GM12878 (cell line): Measurements from ENCODE around the gene ASRGL1. TPM values are rescaled to one million over a fixed set of nuclear protein-coding genes. Genes with fewer than 3 reads are reported as not detected.

ENCODE experiments used
- ATAC-seq: fragments of 200-7000 bp; cut with Tn5 transposase; 3 replicates; pipeline ENCODE4 v1.9.1; 2020; ENCODE audit warnings: mild to moderate bottlenecking, moderate library complexity
- BruUV-seq: library from RNA; stranded (reverse); fragments of 400-500 nt; replicated peaks from 2 replicates; lab custom pipeline; 2021; lab: Mats Ljungman, UMichigan
- CTCF ChIA-PET: fragments of 300-600 bp; sonication (Branson Sonifier 250); formaldehyde crosslinking; extraction: SDS; loops from one replicate; lab custom pipeline; 2021; ENCODE audit warnings: inconsistent platforms; lab: Yijun Ruan, JAX
- POLR2A ChIA-PET: fragments of 350-600 bp; formaldehyde crosslinking; extraction: SDS; loops from one replicate; lab custom pipeline; 2021; ENCODE audit warnings: inconsistent platforms; lab: Charles Lee
- RAD21 ChIA-PET: fragments of 300-600 bp; sonication (Branson Sonifier 250); formaldehyde crosslinking; loops from one replicate; lab custom pipeline; 2023; ENCODE audit warnings: antibody characterized with exemption; ENCODE audit not compliant: unreplicated experiment; lab: Charles Lee
- SMC1A ChIA-PET: fragments of 300-600 bp; sonication (Branson Sonifier 250); formaldehyde crosslinking; loops from one replicate; lab custom pipeline; 2023; ENCODE audit not compliant: unreplicated experiment, uncharacterized antibody; lab: Charles Lee
- DNase-seq: peaks from one replicate; pipeline ENCODE4 v3.0.0-alpha.2; 2011; ENCODE audit warnings: low read depth, low spot score
- FAIRE-seq: peaks from 3 replicates; lab custom pipeline; 2011; peaks lifted over from hg19 to GRCh38; lab: Jason Lieb, UNC
- H2AFZ ChIP-seq: 2 replicates; pipeline ENCODE4 v1.6.0; 2011; ENCODE audit warnings: low read depth, low read length, control low read depth; ENCODE audit not compliant: control insufficient read depth
- H3K27ac ChIP-seq: 2 replicates; pipeline ENCODE4 v1.5.1; 2011; ENCODE audit warnings: control low read depth; ENCODE audit not compliant: control insufficient read depth, insufficient read depth
- H3K27me3 ChIP-seq, 2 experiments: replicated peaks in 1 of 2; 2 replicates each; pipeline versions ENCODE4 v1.6.0 to v1.6.1; 2011; ENCODE audit warnings: low read length in 1 of 2; ENCODE audit not compliant: control insufficient read depth in 2 of 2, insufficient read depth in 2 of 2
- H3K36me3 ChIP-seq, 2 experiments: 2 replicates each; pipeline ENCODE4 v1.5.1; 2011; ENCODE audit warnings: low read length in 1 of 2; ENCODE audit not compliant: control insufficient read depth in 2 of 2, insufficient read depth in 2 of 2
- H3K4me1 ChIP-seq: 2 replicates; pipeline ENCODE4 v1.6.1; 2011; ENCODE audit warnings: mild to moderate bottlenecking, low read length, moderate library complexity, mixed read lengths; ENCODE audit not compliant: control insufficient read depth, insufficient read depth
- H3K4me2 ChIP-seq: 2 replicates; pipeline ENCODE4 v1.6.0; 2011; ENCODE audit warnings: control low read depth; ENCODE audit not compliant: control insufficient read depth, insufficient read depth
- H3K4me3 ChIP-seq: fragments of 200-600 bp; sonication (generic); 2 replicates; pipeline ENCODE4 v1.5.1; 2016
- H3K79me2 ChIP-seq: 2 replicates; pipeline ENCODE4 v1.6.0; 2011; ENCODE audit warnings: low read length; ENCODE audit not compliant: control insufficient read depth, insufficient read depth
- H3K9ac ChIP-seq: 2 replicates; pipeline ENCODE4 v1.8.0; 2011; ENCODE audit warnings: low read length, control low read depth, mixed read lengths; ENCODE audit not compliant: control insufficient read depth, insufficient read depth
- H3K9me3 ChIP-seq: replicated peaks from 3 replicates; pipeline ENCODE4 v1.5.1; 2011; ENCODE audit warnings: mild to moderate bottlenecking, low read length; ENCODE audit not compliant: control insufficient read depth, insufficient read depth
- H4K20me1 ChIP-seq: 2 replicates; pipeline ENCODE4 v1.6.0; 2011; ENCODE audit not compliant: control insufficient read depth, insufficient read depth
- ATF2 ChIP-seq: IDR thresholded peaks from 2 replicates; pipeline ENCODE4 v1.6.1; 2012; ENCODE audit warnings: low read length, inconsistent platforms
- BHLHE40 ChIP-seq, 2 experiments: fragments of 450-650 bp in 1 of 2; IDR thresholded peaks; 2 replicates each; pipeline ENCODE4 v1.6.1; 2011 to 2017; ENCODE audit warnings: low read depth in 2 of 2, borderline replicate concordance in 1 of 2, improper control_type of control experiment in 1 of 2, low read length in 1 of 2, mild to moderate bottlenecking in 1 of 2
- IRF4 ChIP-seq: IDR thresholded peaks from 2 replicates; pipeline ENCODE4 v1.6.1; 2011; ENCODE audit warnings: low read depth, low read length
- MEF2B ChIP-seq: fragments of 450-650 bp; IDR thresholded peaks from 2 replicates; pipeline ENCODE4 v1.6.1; 2018; ENCODE audit warnings: mild to moderate bottlenecking, moderate library complexity; ENCODE audit not compliant: partially characterized antibody, poor library complexity, severe bottlenecking
- MLLT1 ChIP-seq: fragments of 450-650 bp; IDR thresholded peaks from 2 replicates; pipeline ENCODE4 v1.6.1; 2016; ENCODE audit warnings: mild to moderate bottlenecking
- PAX8 ChIP-seq: fragments of 450-650 bp; IDR thresholded peaks from 2 replicates; pipeline ENCODE4 v1.6.1; 2017; ENCODE audit warnings: mild to moderate bottlenecking, moderate library complexity
- PBX3 ChIP-seq: IDR thresholded peaks from 2 replicates; pipeline ENCODE4 v1.6.1; 2011; ENCODE audit warnings: mild to moderate bottlenecking, low read depth, low read length, moderate library complexity; ENCODE audit not compliant: insufficient replicate concordance
- RCOR1 ChIP-seq: conservative IDR thresholded peaks from 2 replicates; pipeline ENCODE4 v1.6.1; 2012; ENCODE audit warnings: low read depth, low read length, improper control_type of control experiment
- WRNIP1 ChIP-seq: IDR thresholded peaks from 2 replicates; pipeline ENCODE4 v1.6.1; 2011; ENCODE audit warnings: low read depth, low read length, improper control_type of control experiment, borderline replicate concordance
- ZNF217 ChIP-seq: fragments of 450-650 bp; IDR thresholded peaks from 2 replicates; pipeline ENCODE4 v1.6.1; 2017; ENCODE audit warnings: antibody characterized with exemption, mild to moderate bottlenecking
- WGBS: methylation state at CpG from one replicate; pipeline ENCODE4 v1.1.6; 2016; ENCODE audit warnings: low lambda C conversion rate; ENCODE audit not compliant: insufficient replicate concordance, insufficient coverage; ENCODE audit errors: missing lambda C conversion rate; 5-methylcytosine and 5-hydroxymethylcytosine counted together
- in situ Hi-C: fragments of 300-500 bp; cut with MboI; formaldehyde crosslinking; loops from 9 replicates; pipeline ENCODE4 v1.14.3; 2018; ENCODE audit warnings: mixed read lengths
- intact Hi-C: fragments of 100-400 bp; cut with micrococcal nuclease; formaldehyde crosslinking; loops from one replicate; pipeline ENCODE4 v1.14.2; 2022; ENCODE audit not compliant: unreplicated experiment
- polyA plus RNA-seq, 11 experiments: library from polyadenylated mRNA; depleted of rRNA in 4 of 11; unstranded in 6 of 11; stranded (reverse) in 5 of 11; fragments of >200 nt; fragmentation: Nextera tagmentation in 4 of 11; fragmentation: Illumina TruSeq in 1 of 11; extraction: Ambion mirVana in 4 of 11; extraction: Trizol in 1 of 11; gene quantifications; 1 replicate in 1 of 11; 2 replicates in 10 of 11; pipeline versions ENCODE4 v1.2.1 to v1.2.3, GENCODE V29; 2011 to 2016; ENCODE audit warnings: inconsistent platforms in 2 of 11, missing spikeins in 2 of 11, low read depth in 1 of 11
- total RNA-seq, 4 experiments: library from RNA; depleted of rRNA in 3 of 4; stranded (reverse); fragments of >200 nt in 3 of 4; fragmentation: Illumina TruSeq in 1 of 4; extraction: Trizol in 1 of 4; gene quantifications; 2 replicates each; pipeline versions ENCODE4 v1.2.1 to v1.2.3, GENCODE V29; 2013 to 2021

The ASRGL1 gene
- total and polyA plus RNA-seq, 10 of the 15 experiments (the other 5 are each of a cell fraction or from before 2014, with no cell fraction given) = 0.97 to 24.5 (median 4.8) TPM

- POLR2A ChIA-PET = no interaction called here
- H3K4me3 ChIP-seq = no peak overlapping the region
- FAIRE-seq = no peak
Observed at GRCh38 chr11:62400760-62401159, 63.5 kb downstream of the ASRGL1 start.

GRCh38 chr11:62401356-62401755 is 64.1 kb downstream of the ASRGL1 start:
- ChIA-PET POLR2A (no interaction called here), CTCF (interaction anchor here (0.9 to 1.1 kb wide), 2 partner anchors 28 to 143 kb away, joined by 3 read pairs; no protein-coding TSS in a partner anchor), SMC1A (no interaction called here), RAD21 (interaction anchor here (1.7 kb wide), 1 partner anchor 141 kb away, joined by 5 read pairs; no protein-coding TSS in a partner anchor)
- intact Hi-C loops (no loop called here), in situ Hi-C loops (no loop called here)
- Histone ChIP-seq H3K36me3 (no peaks in the 10 kb centered on the region), H3K4me3 (no peak overlapping the region), H3K79me2 (no peaks in the 10 kb centered on the region), H3K4me2 (no peak overlapping the region), H4K20me1 (no peaks in the 10 kb centered on the region), H3K9ac (no peak overlapping the region), H3K27me3 (no peaks in the 10 kb centered on the region), H2AFZ (no peak overlapping the region), H3K9me3 (no peaks in the 10 kb centered on the region), H3K4me1 (no peaks in the 10 kb centered on the region), H3K27ac (no peak overlapping the region)
- FAIRE-seq = no peak
- DNase-seq = no peak
- no peak for ATAC-seq
- TF ChIP-seq MLLT1 (no peak), ATF2 (no peak), BHLHE40 (IDR thresholded peaks at IDR 0.05; ENCODE audit: borderline replicate concordance in 1 of 2, low read depth in 2 of 2, low read length in 1 of 2) (no peak), MEF2B (no peak), WRNIP1 (no peak)
- no TSS peak for BruUV-seq
- WGBS = 71% methylated on average over 5 of the region's 5 CpGs

More at GRCh38 chr11:62400760-62401159, 63.5 kb downstream of the ASRGL1 start:
- SMC1A ChIA-PET = interaction anchor here (0.6 kb wide), 1 partner anchor 366 kb away, joined by 3 read pairs; no protein-coding TSS in a partner anchor
- no peak overlapping the region for H3K9ac ChIP-seq
- no peaks in the 10 kb centered on the region for H3K4me1 ChIP-seq
- intact Hi-C loops (no loop called here), in situ Hi-C loops (no loop called here)
- 37% methylated on average over 9 of the region's 9 CpGs for WGBS
- H3K79me2 ChIP-seq = no peaks in the 10 kb centered on the region
- RAD21 ChIA-PET = interaction anchor here (1.0 to 1.7 kb wide), 2 partner anchors 142 to 327 kb away, joined by 3 to 5 read pairs; no protein-coding TSS in a partner anchor
- CTCF ChIA-PET = interaction anchor here (0.6 to 2.2 kb wide), 5 partner anchors 24 to 159 kb away, joined by 3 to 6 read pairs (median 3); no protein-coding TSS in a partner anchor
- H4K20me1 ChIP-seq = no peaks in the 10 kb centered on the region
- H3K27me3 ChIP-seq = no peaks in the 10 kb centered on the region
- no TSS peak for BruUV-seq
- TF ChIP-seq ZNF217 (no peak), IRF4 (no peak), PAX8 (no peak), PBX3 (no peak), RCOR1 (no peak)
- no peak overlapping the region for H3K27ac ChIP-seq
- no peak overlapping the region for H3K4me2 ChIP-seq
- H3K9me3 ChIP-seq = no peaks in the 10 kb centered on the region
- DNase-seq = no peak
- no peak for ATAC-seq
- no peaks in the 10 kb centered on the region for H3K36me3 ChIP-seq
- H2AFZ ChIP-seq = no peak overlapping the region
